Measurements from ENCODE around the gene ZNF440.
A peak's percentile ranks its signal among the peaks of the same experiment; 100 is the strongest.
"Not testable (repeated sequence)": the region's sequence is repeated elsewhere in the genome, so short reads cannot be mapped to it uniquely, and the experiment has no call there.

Gene ZNF440

DNA sequence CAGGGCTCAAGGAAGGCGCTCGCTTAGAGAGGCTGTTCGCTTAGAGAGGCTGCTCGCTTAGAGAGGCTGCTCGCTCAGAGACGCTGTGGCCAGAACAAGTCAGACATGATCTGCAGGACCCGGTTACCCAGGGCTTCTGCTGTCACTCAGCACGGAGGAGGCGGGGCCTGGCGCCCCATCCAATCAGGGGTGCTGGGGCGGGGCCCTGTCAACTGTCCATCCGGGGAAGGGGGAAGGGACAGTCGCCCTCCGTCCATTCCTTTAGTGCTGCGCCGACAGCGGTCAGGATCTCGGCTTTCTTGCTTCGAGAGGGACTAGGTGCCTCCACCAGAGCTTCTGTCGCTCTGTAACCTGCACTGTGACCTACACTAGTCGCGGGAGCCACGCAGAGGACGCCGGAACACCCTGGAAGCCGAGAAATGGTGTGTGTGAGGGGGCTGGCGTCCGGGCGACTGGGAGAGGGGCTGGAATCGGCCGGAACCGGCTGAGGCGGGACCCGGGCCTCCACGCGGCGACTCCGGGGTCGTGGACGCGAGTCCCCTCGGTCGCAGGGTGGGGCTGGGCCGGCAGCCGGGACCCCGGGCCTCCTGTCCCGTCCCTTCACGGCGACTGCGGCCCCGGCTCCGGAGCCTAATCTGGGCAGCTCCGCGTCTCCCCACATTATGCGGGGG is at the start of gene ZNF440:
Gene ZNF440 (plus strand): TSS at position 245 of the 671 bp plus-strand sequence. CDS start 175 bp downstream, at position 420.
- peak; percentile 94 for DNase-seq

DNA sequence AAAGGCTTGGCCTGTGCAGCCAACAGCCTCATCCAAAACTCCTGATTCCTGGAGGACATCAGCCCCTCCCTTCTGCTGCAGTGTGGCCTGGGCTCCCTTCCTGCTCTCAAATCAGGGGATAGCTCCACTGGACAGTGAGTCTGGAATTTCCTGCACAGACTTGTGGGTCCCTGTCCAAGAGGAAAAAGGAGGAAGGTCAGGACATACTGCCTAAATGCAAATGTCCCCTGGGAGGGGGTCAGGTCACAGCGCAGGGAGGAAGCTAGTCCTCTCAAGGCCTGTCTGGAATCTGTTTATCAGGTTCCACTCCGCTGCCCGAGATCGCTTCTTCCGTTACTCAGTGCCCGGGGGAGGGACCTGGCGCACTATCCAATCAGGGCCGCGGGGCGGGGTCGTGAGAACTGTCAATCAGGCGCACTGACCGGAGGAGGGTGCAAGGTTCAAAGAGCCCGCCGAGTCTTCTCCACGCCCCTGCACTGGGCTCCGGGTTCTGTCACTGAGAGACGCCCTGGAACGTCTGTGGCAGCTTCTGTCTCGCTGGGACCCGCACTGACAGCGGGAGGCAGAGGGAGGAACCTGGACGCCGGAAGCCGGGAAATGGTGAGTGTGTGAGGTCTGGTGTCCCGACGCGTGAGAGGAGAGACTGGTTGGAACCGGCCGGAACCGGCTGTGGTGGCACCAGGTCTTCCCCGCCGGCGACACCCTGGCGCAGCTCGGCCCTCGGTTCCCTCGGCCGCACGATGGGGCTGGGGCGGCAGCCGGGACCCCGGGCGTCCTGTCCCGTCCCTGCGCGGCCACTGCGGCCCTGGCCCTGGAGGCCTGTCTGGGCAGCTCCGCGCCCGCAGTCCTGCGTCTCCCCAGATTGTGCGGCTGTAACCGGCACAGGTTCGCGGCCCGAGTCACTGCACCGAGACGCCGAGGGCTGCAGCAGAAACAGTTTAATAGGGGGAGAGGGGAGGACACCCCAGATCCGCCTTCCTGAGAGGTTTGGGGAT is 47.2 kb upstream of the ZNF440 start, which contains the start of gene ZNF441:
Gene ZNF441 (plus strand): TSS at position 404 of the 995 bp plus-strand sequence. CDS start 194 bp downstream, at position 598.
- peak; percentile 98 for DNase-seq

- peak; percentile 68 for DNase-seq
Measured at GRCh38 chr19:11767633-11768133, 46.4 kb upstream of the ZNF440 start.

- no peak for DNase-seq
Measured at GRCh38 chr19:11769995-11770394, 44.1 kb upstream of the ZNF440 start.

DNA sequence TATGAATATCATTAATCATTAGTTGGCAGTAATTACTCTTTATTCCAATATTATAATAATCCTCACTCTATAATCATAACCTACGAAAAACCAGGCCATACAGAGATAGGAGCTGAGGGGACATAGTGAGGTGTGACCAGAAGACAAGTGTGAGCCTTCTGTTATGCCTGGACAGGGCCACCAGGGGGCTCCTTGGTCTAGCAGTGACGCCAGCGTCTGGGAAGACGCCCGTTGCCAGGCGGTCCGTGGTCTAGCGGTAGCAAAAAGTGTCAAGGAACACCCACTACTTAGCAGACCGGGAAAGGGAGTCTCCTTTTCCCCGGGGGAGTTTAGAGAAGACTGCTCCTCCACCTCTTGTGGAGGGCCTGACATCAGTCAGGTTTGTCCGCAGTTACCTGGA is 42.6 kb upstream of the ZNF440 start:
- DNase-seq, result not testable (repeated sequence)

- not testable (repeated sequence) for DNase-seq
Measured at GRCh38 chr19:11776669-11777068, 37.4 kb upstream of the ZNF440 start.

DNA sequence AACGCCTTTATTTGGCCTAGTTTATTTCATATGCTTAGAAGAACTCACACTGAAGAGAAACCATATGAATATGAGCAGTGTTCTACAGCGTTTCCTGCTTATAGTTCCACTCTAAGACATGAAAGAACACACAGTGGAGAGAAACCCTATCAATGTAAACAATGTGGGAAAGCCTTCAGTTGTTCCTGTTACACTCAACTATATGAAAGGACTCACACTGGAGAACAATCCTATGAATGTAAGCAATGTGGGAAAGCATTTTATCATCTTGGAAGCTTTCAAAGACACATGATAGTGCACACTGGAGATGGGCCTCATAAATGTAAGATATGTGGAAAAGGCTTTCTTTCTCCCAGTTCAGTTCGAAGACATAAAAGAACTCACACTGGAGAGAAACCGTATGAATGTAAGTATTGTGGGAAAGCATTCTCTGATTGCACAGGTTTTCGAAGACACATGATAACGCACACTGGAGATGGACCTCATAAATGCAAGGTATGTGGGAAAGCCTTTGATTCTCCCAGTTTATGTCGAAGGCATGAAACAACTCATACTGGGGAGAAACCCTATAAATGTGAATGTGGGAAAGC is 33.5 kb upstream of the ZNF440 start:
- DNase-seq, result no peak

GRCh38 chr19:11781295-11782057 is 32.6 kb upstream of the ZNF440 start:
- no peak for DNase-seq

GRCh38 chr19:11783767-11784166 is 30.3 kb upstream of the ZNF440 start:
- no peak for DNase-seq

GRCh38 chr19:11784356-11784755 is 29.7 kb upstream of the ZNF440 start:
- DNase-seq, result no peak

DNA sequence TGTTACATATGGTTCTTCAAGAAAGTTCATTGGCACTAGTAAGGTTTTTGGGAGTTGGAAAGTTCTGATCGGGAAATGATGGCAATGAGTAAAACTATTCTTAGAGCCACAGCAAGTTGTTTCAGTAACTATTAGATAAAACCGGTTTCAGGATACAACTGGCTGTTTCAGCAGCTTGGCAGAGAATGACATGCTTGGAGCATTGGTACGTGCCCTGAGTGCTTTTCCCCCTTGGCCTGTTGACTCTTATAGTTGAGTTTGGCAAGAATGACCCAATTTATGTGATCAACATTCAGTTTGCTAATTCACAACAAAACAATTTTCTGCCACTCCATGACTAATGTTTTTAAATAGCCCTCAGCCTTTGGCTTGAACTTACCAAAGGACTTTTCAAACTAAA is 26.5 kb upstream of the ZNF440 start:
- DNase-seq, result no peak

DNA sequence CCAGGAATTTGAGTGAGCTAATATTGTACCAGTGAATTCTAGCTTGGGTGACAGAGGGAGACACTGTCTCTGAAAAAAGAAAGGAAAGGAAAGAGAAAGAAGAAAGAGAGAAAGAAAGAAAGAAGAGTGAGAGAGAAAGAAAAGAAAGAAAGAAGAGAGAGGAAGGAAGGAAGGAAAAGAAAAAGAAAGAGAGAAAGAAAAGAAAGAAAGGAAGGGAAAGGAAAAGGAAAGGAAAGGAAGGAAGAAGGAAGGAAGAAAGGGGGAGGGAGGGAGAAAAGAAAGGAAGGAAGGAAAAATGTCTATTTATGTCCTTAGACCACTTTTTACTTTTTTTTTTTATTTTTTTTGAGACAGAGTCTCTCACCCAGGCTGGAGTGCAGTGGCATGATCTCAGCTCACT is 21.1 kb upstream of the ZNF440 start:
- DNase-seq, result no peak

- peak; percentile 83 for DNase-seq
Measured at GRCh38 chr19:11797491-11797890, 16.6 kb upstream of the ZNF440 start.

- peak; percentile 95 for DNase-seq
Measured at GRCh38 chr19:11798391-11799330, 15.4 kb upstream of the ZNF440 start, which contains the start of gene ZNF491. Gene ZNF491 (plus strand): TSS chr19:11798523. CDS start chr19:11805954, 7,431 bp downstream.

DNA sequence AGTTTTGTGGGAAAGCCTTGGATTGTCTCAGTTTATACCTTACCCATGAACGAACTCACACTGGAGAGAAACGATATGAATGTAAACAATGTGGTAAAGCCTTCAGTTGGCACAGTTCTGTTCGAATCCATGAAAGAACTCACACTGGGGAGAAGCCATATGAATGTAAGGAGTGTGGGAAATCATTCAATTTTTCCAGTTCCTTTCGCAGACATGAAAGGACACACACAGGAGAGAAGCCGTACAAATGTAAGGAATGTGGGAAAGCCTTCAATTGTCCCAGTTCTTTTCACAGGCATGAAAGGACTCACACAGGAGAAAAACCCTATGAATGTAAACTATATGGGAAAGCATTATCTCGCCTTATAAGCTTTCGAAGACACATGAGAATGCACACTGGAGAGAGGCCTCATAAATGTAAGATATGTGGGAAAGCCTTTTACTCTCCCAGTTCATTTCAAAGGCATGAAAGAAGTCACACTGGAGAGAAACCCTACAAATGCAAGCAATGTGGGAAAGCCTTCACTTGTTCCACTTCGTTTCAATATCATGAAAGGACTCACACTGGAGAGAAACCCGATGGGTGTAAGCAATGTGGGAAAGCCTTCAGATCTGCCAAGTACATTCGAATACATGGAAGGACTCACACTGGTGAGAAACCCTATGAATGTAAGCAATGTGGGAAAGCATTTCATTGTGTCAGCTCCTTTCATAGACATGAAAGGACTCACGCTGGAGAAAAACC is 7.5 kb upstream of the ZNF440 start:
- no peak for DNase-seq

DNA sequence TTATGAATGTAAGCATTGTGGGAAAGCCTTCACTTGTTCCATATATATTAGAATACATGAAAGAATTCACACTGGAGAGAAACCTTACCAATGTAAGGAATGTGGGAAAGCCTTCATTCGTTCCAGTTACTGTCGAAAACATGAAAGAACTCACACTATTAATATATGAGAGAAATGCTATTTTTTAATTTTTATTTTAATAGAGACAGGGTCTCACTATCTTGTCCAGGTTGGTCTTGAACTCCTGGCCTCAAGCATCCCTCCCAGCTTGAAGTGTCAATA is 7.0 kb upstream of the ZNF440 start:
- DNase-seq, result no peak

DNA sequence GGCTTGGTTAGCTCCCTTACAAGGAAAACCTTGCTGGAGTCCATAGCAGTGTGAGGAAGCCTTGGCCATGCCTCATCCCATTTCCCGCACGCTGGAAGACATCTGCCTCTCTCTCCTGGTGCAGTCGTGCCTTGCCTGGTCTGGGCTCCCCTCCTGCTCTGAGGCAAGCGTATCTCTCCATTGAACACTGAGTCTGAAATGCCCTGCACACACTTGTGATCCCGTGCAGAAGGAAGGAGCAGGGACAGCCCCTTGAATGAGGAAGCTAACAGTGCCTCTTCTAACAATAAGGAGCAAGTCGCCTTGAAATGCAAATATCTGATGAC is 407 bp upstream of the ZNF440 start:
- no peak for DNase-seq

- no peak for DNase-seq
Measured at GRCh38 chr19:11814700-11815035, 595 bp downstream of the ZNF440 start.

DNA sequence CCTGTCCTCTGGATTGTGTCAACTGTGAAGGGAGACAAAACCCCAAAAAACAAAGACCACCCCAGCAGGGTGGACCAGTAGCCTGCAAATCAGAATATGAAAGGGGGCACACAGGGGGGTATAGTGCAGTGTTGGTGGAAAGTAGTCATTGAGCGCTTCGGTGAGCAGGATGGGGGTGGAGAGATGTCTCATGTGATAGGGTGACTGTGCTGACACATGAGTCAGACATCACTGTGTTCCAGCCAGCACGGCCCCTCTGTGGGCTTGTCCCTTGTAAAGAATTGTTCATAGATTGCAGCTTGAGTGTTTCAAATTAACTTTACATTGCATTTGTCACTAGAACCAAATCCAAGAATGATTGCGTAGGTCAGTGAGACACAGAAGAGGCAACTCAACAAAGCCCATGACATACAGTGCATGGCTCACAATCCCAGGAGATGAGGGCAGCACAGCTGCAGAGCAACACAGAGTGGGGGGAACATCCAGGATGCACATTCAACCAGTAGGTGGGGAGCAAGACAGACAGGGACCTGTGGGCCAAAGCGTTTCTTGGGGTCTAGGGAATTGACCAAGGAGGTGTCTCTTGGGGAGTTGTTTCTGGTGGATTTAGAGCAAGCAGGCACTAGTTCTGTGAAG is 7.5 kb downstream of the ZNF440 start:
- DNase-seq, result no peak

Data from retina (tissue), 1 donor.